HepG2 (cell line): Measurements from ENCODE around the gene CORO7. TPM values are rescaled to one million over a fixed set of nuclear protein-coding genes. Genes with fewer than 3 reads are reported as not detected.

Experiments used
- AKAP8 ChIP-seq: sonication (generic); formaldehyde crosslinking; IDR thresholded peaks from 2 replicates; pipeline ENCODE4 v1.5.1; 2020; ENCODE audit warnings: mild to moderate bottlenecking, missing genetic modification reagents
- BHLHE40 ChIP-seq: IDR thresholded peaks from 2 replicates; pipeline ENCODE4 v1.6.1; 2011; ENCODE audit warnings: low read length, improper control_type of control experiment
- FOSL2 ChIP-seq: sonication (generic); formaldehyde crosslinking; IDR thresholded peaks from 2 replicates; pipeline ENCODE4 v1.4.0; 2020; ENCODE audit warnings: missing genetic modification reagents
- FOXO4 ChIP-seq: sonication (generic); formaldehyde crosslinking; conservative IDR thresholded peaks from 2 replicates; pipeline ENCODE4 v1.8.1; 2023; ENCODE audit warnings: missing genetic modification reagents
- HDAC1 ChIP-seq: sonication (generic); formaldehyde crosslinking; IDR thresholded peaks from 2 replicates; pipeline ENCODE4 v1.5.1; 2020; ENCODE audit warnings: mild to moderate bottlenecking, missing genetic modification reagents
- NR2F1 ChIP-seq, 2 experiments: fragments of 450-650 bp in 1 of 2; formaldehyde crosslinking in 1 of 2; IDR thresholded peaks; 2 replicates each; pipeline versions ENCODE4 v1.5.0 to v1.6.1; 2016 to 2020; ENCODE audit warnings: mild to moderate bottlenecking in 1 of 2, missing compliant biosample characterization in 1 of 2, missing genetic modification reagents in 1 of 2, moderate library complexity in 1 of 2
- POLR2A ChIP-seq, 2 experiments: IDR thresholded peaks; 2 replicates each; pipeline ENCODE4 v1.6.1; 2011; ENCODE audit warnings: low read depth in 2 of 2, low read length in 2 of 2, mild to moderate bottlenecking in 1 of 2, moderate library complexity in 1 of 2; ENCODE audit not compliant: insufficient read depth in 1 of 2
- SMC3 ChIP-seq: IDR thresholded peaks from 2 replicates; pipeline ENCODE4 v1.6.1; 2011; ENCODE audit warnings: low read length, improper control_type of control experiment
- SOX13 ChIP-seq, 3 experiments: fragments of 450-650 bp in 1 of 3; sonication (generic) in 1 of 3; formaldehyde crosslinking in 1 of 3; IDR thresholded peaks in 2 of 3; conservative IDR thresholded peaks in 1 of 3; 2 replicates each; pipeline versions ENCODE4 v1.5.0 to v1.6.1; 2016 to 2020; ENCODE audit warnings: antibody characterized with exemption in 1 of 3, mild to moderate bottlenecking in 1 of 3, missing compliant biosample characterization in 1 of 3, missing genetic modification reagents in 1 of 3, moderate library complexity in 1 of 3
- TFE3 ChIP-seq: IDR thresholded peaks from 2 replicates; pipeline ENCODE4 v1.6.1; 2016
- TOE1 ChIP-seq: sonication (generic); formaldehyde crosslinking; IDR thresholded peaks from 2 replicates; pipeline ENCODE4 v1.4.0; 2020; ENCODE audit warnings: mild to moderate bottlenecking, missing genetic modification reagents
- YEATS2 ChIP-seq: sonication (generic); formaldehyde crosslinking; IDR thresholded peaks from 2 replicates; pipeline ENCODE4 v1.4.0; 2020; ENCODE audit warnings: missing genetic modification reagents, borderline replicate concordance
- ZNF205 ChIP-seq: IDR thresholded peaks from 2 replicates; pipeline ENCODE4 v1.6.1; 2018; ENCODE audit warnings: missing biosample characterization, missing genetic modification reagents
- ZNF253 ChIP-seq: sonication (generic); formaldehyde crosslinking; IDR thresholded peaks from 2 replicates; pipeline ENCODE4 v1.8.0; 2022; ENCODE audit warnings: mild to moderate bottlenecking, missing genetic modification reagents, borderline replicate concordance
- ZNF337 ChIP-seq: sonication (generic); formaldehyde crosslinking; IDR thresholded peaks from 2 replicates; pipeline ENCODE4 v1.5.1; 2020; ENCODE audit warnings: missing genetic modification reagents, low read depth, mild to moderate bottlenecking, borderline replicate concordance
- ZZZ3 ChIP-seq: sonication (generic); formaldehyde crosslinking; IDR thresholded peaks from 2 replicates; pipeline ENCODE4 v1.4.0; 2020; ENCODE audit warnings: missing genetic modification reagents, mild to moderate bottlenecking, borderline replicate concordance
- polyA plus RNA-seq, 8 experiments: library from polyadenylated mRNA; depleted of rRNA in 3 of 8; stranded (reverse) in 7 of 8; unstranded in 1 of 8; fragments of >200 nt; fragmentation: Illumina TruSeq in 4 of 8; extraction: Trizol in 4 of 8; gene quantifications; 2 replicates each; pipeline versions ENCODE4 v1.2.1 to v1.2.3, GENCODE V29; 2011 to 2016; ENCODE audit warnings: low read depth in 4 of 8, missing spikeins in 1 of 8, mixed read lengths in 1 of 8; ENCODE audit not compliant: insufficient read depth in 1 of 8
- total RNA-seq, 5 experiments: library from RNA; depleted of rRNA; stranded (reverse); fragments of >200 nt; fragmentation: Illumina TruSeq; extraction: Trizol; gene quantifications; 2 replicates each; pipeline ENCODE4 v1.2.3, GENCODE V29; 2016; ENCODE audit warnings: low read depth in 1 of 5
- TF ChIP-seq, protein P1 (sequence below): sonication (generic); formaldehyde crosslinking; IDR thresholded peaks from 2 replicates; pipeline ENCODE4 v1.4.0; 2020; ENCODE audit warnings: missing genetic modification reagents
- TF ChIP-seq, protein P2 (sequence below): sonication (generic); formaldehyde crosslinking; IDR thresholded peaks from 2 replicates; pipeline ENCODE4 v1.5.1; 2020; ENCODE audit warnings: missing genetic modification reagents, mild to moderate bottlenecking, borderline replicate concordance
- TF ChIP-seq, protein P3 (sequence below): sonication (generic); formaldehyde crosslinking; IDR thresholded peaks from 2 replicates; pipeline ENCODE4 v1.5.0; 2020; ENCODE audit warnings: missing genetic modification reagents

CORO7 gene
- total and polyA plus RNA-seq, 2 of the 13 experiments (the other 11 are each of a cell fraction or from before 2014, with no cell fraction given): 9.9 to 14.3 TPM

GRCh38 chr16:4344983-4345835, 71.2 kb downstream of the CORO7 start (continued):
- TF ChIP-seq, protein P1, sequence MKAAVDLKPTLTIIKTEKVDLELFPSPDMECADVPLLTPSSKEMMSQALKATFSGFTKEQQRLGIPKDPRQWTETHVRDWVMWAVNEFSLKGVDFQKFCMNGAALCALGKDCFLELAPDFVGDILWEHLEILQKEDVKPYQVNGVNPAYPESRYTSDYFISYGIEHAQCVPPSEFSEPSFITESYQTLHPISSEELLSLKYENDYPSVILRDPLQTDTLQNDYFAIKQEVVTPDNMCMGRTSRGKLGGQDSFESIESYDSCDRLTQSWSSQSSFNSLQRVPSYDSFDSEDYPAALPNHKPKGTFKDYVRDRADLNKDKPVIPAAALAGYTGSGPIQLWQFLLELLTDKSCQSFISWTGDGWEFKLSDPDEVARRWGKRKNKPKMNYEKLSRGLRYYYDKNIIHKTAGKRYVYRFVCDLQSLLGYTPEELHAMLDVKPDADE (CRISPR knock-in tag): no peak
- peak; percentile 6; the same call in 1 of the 2 replicates for TF ChIP-seq HDAC1 (CRISPR knock-in tag)
- TF ChIP-seq FOXO4 (CRISPR knock-in tag): 0 out of 2 replicates have a peak, but pooled peaks have one; percentile 44
- no peak for TF ChIP-seq TOE1
- TF ChIP-seq, protein P2, sequence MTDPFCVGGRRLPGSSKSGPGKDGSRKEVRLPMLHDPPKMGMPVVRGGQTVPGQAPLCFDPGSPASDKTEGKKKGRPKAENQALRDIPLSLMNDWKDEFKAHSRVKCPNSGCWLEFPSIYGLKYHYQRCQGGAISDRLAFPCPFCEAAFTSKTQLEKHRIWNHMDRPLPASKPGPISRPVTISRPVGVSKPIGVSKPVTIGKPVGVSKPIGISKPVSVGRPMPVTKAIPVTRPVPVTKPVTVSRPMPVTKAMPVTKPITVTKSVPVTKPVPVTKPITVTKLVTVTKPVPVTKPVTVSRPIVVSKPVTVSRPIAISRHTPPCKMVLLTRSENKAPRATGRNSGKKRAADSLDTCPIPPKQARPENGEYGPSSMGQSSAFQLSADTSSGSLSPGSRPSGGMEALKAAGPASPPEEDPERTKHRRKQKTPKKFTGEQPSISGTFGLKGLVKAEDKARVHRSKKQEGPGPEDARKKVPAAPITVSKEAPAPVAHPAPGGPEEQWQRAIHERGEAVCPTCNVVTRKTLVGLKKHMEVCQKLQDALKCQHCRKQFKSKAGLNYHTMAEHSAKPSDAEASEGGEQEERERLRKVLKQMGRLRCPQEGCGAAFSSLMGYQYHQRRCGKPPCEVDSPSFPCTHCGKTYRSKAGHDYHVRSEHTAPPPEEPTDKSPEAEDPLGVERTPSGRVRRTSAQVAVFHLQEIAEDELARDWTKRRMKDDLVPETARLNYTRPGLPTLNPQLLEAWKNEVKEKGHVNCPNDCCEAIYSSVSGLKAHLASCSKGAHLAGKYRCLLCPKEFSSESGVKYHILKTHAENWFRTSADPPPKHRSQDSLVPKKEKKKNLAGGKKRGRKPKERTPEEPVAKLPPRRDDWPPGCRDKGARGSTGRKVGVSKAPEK (CRISPR knock-in tag): no peak
- peak; percentile 75 for TF ChIP-seq BHLHE40
- no peak for TF ChIP-seq ZNF205
- peak; percentile 40; the same call in 1 of the 2 replicates for TF ChIP-seq AKAP8 (CRISPR knock-in tag)
- no peak for TF ChIP-seq ZNF253 (CRISPR knock-in tag)
- no peak for TF ChIP-seq SMC3
- TF ChIP-seq ZZZ3: no peak
- TF ChIP-seq SOX13 (IDR thresholded peaks at IDR 0.05): 0 out of 2 replicates have a peak, but pooled peaks have one; percentile 48
- peak in 1 of 2 experiments; percentile 67; a peak in 2 of 4 replicates for TF ChIP-seq SOX13 (CRISPR knock-in tag; conservative IDR thresholded peaks at IDR 0.05 in 1 of 2, IDR thresholded peaks at IDR 0.05 in 1 of 2)
- peak; percentile 92 for TF ChIP-seq TFE3 (CRISPR knock-in tag)
- peak; percentile 28 for TF ChIP-seq FOSL2 (CRISPR knock-in tag)
- 0 out of 2 replicates have a peak, but pooled peaks have one; percentile 11 for TF ChIP-seq YEATS2 (CRISPR knock-in tag)
- TF ChIP-seq, protein P3, sequence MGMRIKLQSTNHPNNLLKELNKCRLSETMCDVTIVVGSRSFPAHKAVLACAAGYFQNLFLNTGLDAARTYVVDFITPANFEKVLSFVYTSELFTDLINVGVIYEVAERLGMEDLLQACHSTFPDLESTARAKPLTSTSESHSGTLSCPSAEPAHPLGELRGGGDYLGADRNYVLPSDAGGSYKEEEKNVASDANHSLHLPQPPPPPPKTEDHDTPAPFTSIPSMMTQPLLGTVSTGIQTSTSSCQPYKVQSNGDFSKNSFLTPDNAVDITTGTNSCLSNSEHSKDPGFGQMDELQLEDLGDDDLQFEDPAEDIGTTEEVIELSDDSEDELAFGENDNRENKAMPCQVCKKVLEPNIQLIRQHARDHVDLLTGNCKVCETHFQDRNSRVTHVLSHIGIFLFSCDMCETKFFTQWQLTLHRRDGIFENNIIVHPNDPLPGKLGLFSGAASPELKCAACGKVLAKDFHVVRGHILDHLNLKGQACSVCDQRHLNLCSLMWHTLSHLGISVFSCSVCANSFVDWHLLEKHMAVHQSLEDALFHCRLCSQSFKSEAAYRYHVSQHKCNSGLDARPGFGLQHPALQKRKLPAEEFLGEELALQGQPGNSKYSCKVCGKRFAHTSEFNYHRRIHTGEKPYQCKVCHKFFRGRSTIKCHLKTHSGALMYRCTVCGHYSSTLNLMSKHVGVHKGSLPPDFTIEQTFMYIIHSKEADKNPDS (CRISPR knock-in tag): no peak
- TF ChIP-seq NR2F1 (CRISPR knock-in tag; IDR thresholded peaks at IDR 0.05): no peak
- TF ChIP-seq ZNF337 (CRISPR knock-in tag): no peak
- peak in 1 of 2 experiments; percentile 62; a peak in 2 of 4 replicates for TF ChIP-seq POLR2A (IDR thresholded peaks at IDR 0.05; ENCODE audit: insufficient read depth in 1 of 2, low read depth in 2 of 2, low read length in 2 of 2)
